HG03378 (cell line): ENCODE measurements around the gene AKAP6.
"Not testable (repeated sequence)": the region's sequence is repeated elsewhere in the genome, so short reads cannot be mapped to it uniquely, and the experiment has no call there.

ENCODE experiments used
- ATAC-seq: cut with Tn5 transposase; IDR thresholded peaks from one replicate; pipeline ENCODE4 v1.9.1; 2021; ENCODE audit warnings: mild to moderate bottlenecking, moderate library complexity; ENCODE audit not compliant: unreplicated experiment

Gene AKAP6

DNA sequence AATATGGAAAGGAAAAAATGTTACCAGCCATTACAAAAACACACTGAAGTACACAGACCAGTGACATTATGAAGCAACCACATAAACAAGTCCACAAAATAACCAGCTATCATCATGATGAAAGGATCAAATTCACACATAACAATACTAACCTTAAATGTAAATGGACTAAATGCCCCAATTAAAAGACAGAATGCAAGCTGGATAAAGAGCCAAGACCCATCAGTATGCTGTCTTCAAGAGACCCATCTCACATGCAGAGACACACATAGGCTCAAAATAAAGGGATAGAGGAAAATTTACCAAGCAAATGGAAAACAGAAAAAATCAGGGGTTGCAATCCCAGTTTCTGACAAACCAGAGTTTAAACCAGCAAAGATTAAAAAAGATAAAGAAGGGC, 463.9 kb downstream of the AKAP6 start:
- not testable (repeated sequence) for ATAC-seq

DNA sequence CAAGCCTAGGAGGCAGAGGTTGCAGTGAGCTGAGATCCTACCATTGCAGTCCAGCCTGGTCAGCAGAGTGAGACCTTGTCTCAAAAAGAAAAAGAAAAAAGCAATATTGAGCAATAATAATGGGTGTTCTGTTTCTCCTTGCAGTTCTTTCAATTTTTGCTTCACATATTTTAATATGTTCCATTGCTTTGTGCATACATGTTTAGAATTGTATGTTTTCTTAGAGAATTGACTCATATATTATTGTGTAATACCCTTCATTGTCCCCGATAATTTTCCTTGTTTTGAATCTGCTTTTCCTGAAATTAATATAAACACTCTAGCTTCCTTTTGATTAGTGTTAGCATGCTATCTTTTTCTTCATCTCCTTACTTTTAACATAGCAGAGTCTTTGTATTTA, 471.2 kb downstream of the AKAP6 start:
- ATAC-seq: no peak

DNA sequence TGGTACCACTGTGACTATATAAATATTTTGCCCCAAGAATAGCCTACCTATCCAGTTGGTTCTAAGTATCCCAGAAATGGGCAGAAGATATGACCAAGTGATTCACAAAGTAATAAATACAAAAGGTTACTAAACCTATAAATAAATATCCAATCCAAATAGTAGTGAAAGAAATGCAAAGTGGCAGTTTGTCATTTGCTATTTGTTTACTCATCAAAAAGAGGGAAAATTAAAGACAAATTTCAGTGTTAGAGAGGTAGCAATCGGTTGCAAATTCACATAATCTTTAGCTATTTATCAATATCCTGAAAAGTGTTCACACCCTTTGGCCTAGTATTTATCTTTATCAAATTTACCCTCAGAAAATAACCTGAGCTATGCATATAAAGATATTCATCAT, 473.2 kb downstream of the AKAP6 start:
- ATAC-seq: no peak

DNA sequence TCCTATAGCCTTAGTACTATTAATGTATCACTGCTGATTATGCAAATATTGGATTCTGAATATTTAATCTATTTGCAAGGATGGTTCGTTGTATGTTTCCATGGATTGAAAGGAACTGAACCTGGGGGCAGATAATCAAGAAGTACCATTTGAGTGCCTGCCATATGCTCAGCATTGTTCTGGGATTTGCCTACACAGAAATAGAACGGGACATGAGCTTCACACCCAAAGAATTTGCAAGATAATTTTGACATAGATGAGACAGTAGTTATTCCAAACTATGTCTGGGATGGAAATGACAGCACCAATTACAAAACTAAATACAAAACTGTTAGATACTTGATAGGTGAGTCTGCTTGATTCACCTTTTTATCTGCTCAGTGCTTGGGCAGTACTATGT, 476.9 kb downstream of the AKAP6 start:
- no peak for ATAC-seq

DNA sequence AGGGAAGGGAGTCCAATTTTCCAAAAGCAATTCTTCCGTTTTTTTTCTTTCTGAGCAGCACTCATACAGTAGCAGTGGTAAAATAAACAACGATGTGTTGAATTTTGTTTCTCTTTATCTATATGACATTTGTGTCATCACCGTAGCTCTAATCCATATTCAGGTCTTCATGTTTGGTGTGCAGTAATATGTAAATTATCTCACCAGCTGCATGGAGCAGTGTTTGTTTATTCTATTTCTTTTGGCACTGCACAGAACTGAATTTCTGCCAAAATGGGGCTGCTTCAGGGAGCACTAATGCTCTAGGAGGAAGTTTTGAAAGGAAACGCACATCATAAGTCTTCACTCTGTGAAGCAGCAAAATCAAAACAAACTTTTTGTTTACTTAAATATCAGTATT, 479.5 kb downstream of the AKAP6 start:
- no peak for ATAC-seq

DNA sequence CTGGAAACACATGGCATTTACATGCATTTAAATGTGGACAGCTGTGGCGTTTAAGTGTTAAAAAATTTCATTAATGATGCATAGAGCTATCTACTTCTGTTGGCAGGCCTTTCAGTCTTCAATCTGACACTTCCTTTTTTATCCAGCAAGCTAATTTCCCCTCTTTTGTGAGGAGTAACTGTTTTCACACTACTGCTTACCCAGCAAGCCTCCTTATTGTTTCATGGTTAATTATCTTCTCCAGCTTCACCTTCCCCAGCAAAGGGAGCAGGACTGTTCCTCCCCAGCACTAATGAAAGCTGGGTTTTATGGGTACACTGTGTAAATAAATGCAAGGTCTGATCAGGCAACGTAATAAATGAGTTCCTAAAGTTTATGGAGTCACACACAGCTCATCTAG, 480.2 kb downstream of the AKAP6 start:
- no peak for ATAC-seq

DNA sequence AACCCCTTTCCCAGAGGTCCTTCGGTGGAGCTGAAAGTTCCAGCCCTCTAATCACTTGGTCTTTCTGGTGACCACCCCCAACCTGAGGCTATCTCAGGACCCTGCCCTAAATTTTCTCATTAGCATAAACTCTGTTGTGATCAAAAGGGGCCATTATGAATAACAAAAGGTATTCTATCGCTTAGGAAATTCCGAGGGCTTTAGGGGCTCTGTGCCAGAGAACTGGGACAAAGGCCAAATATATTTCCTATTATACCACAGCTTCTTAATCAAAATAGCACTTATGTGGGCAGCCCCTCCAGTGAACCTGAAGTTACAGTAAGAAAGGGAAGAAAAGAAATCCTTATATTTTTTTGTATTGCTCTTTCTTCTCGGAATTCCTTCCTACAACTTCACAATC, 484.3 kb downstream of the AKAP6 start:
- no peak for ATAC-seq

DNA sequence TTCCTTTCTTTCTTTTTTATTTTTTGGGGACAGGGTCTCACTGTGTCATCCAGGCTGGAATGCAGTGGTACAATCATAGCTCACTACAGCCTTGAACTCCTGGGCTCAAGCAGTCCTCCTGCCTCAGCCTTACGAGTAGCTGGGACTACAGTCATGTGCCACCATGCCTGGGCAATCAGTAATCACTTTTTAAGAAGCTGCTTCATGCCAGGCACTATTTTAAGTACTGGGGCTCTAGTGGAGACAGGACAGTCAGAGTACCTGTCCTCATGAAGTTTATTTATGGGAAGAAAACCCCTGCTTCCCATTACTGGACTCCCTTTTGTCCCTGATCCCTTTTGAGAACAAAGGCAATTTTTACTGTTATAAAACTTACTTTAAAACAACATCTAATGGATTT, 485.6 kb downstream of the AKAP6 start:
- no peak for ATAC-seq

DNA sequence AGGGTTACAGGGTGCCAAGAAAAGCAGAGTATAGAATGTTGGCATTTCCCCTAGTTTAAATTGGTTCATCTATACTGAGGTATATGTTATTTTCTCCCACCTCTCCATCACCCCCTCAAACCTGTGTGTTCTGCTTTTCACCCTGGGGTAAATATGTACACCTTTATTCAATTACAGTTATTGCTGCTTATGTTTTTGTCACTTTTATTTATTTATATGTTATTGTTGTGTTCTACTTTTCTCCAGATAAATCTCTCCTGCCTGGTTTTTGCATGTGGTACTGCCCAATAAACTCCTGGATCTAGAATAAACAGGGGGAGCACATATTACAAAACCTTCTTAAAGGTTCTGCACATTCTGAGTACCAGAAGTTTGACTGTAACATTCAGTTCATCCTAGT, 487.5 kb downstream of the AKAP6 start:
- ATAC-seq: no peak

DNA sequence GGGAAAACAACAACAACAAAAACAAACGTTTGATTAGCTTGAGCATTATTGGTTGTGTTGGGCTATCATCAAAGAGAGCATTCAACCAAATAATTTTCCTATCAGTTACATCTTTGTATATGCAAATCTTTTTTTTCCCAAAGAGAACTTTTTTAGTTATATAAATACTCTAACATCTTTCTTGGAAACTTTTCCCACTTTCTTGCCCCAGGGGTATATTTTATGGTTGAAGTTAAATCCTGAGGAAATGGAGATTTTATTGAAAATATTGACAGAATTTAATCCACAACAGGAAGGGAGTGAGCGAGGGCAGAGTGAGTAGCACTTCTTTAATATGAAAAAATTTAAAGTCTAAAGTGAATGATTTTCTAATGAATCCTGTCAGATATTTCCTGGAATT, 488.7 kb downstream of the AKAP6 start:
- ATAC-seq: no peak

DNA sequence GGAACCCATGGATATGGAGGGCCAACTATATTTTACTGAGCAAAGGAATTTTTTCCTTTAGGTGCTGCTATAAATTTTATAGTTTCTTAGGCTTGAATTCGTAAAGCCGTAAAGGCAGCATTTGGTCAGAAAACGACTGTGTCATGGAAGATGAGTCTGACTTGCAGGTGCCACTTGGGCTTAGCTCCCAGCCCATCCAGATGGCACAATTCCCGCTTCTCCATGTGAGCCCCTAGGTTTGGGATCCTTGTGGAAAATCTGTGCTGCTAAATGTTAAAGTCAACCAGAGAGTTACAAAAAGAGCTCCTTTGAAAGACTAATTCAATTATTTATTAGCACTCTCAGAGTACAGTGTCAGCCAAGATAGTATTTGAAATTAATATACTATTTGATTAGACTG, 489.5 kb downstream of the AKAP6 start:
- no peak for ATAC-seq

DNA sequence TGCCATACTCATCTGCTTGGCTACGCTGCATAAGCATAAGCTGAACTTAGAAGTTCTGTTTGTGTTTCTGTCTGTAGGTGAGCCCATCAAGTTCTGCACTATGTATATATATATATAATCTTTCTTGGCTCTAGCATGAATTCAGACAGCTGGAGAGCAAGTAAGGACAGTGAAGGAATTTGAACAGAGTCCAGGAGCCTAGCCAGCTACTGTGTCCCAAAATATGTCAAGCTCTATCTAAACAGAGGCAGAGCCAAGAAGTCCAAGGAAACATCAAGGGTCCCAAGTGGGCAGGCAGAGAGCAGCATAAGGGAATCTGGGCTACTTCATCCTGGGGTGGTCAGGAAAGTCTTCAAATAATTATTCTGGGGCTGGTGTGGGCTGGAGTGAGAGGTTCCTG, 491.1 kb downstream of the AKAP6 start:
- no peak for ATAC-seq

DNA sequence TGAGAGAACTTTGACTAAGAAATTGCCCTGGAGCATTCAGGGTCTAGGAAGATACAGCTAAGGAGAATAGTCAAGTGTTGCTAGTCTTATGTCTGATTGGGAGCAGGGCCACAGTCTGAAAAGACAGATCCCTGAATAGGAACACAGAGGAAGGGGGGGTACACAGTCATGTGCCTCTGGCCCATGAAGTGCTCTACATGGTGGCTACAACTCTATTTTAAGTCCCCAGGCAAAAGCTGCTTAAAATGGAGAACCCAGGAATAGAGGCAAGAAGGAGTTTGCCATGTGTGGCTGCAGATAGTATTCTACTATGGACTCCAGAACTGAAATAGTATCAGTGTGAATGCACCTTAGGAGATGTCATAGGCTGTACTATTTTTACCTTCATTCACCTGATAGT, 491.6 kb downstream of the AKAP6 start:
- ATAC-seq: no peak

DNA sequence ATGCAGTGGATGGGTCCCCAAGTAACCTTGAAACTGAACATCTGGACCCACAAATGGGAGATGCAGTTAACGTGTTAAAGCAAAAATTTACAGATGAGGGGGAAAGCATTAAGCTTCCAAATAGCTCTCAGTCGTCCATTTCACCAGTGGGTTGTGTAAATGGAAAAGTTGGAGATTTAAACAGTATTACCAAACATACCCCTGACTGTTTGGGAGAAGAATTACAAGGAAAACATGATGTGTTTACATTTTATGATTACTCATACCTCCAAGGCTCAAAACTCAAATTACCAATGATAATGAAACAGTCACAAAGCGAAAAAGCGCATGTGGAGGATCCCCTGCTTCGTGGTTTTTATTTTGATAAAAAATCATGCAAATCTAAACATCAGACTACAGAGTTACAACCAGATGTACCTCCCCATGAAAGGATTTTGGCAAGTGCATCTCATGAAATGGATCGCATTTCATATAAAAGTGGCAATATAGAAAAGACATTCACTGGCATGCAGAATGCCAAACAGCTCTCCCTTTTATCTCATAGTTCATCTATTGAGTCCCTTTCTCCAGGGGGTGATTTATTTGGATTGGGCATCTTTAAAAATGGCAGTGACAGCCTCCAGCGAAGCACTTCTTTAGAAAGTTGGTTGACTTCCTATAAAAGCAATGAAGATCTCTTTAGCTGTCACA, 493.0 kb downstream of the AKAP6 start:
- ATAC-seq: no peak

DNA sequence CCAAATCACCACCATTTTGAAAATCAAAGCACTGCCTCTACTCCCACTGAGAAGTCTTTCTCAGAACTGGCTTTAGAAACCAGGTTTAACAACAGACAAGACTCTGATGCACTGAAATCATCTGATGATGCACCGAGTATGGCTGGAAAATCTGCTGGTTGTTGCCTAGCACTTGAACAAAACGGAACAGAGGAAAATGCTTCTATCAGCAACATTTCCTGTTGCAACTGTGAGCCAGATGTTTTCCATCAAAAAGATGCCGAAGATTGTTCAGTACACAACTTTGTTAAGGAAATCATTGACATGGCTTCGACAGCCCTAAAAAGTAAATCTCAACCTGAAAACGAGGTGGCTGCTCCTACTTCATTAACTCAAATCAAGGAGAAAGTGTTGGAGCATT, 494.6 kb downstream of the AKAP6 start:
- ATAC-seq: no peak

DNA sequence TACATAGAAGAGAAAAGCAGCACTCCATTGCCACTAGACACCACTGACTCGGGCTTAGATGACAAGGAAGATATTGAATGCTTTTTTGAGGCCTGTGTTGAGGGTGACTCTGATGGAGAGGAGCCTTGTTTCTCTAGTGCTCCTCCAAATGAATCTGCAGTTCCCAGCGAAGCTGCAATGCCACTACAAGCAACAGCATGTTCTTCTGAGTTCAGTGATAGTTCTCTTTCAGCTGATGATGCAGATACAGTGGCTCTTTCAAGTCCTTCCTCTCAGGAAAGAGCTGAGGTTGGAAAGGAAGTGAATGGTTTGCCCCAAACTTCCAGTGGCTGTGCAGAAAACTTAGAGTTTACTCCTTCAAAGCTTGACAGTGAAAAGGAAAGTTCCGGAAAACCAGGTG, 495.1 kb downstream of the AKAP6 start:
- no peak for ATAC-seq

DNA sequence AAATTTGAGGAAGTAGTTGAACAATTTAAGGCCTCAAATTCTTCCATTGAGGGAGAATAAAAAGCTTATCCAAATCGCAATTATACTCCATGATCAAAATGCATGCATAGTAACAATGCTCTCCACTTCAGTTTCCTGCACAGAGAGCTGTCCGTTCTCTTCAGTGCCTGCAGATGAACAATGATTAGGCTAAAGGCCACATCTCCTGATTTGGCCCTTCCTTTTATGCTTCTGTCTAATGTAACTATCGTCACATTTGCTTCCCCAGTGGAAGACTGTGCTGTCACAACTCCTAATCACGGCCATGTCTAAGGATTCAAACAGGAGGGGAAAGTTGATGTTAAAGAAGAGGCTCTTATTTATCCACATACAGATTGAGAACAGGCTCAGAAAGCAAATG, 496.0 kb downstream of the AKAP6 start:
- no peak for ATAC-seq

DNA sequence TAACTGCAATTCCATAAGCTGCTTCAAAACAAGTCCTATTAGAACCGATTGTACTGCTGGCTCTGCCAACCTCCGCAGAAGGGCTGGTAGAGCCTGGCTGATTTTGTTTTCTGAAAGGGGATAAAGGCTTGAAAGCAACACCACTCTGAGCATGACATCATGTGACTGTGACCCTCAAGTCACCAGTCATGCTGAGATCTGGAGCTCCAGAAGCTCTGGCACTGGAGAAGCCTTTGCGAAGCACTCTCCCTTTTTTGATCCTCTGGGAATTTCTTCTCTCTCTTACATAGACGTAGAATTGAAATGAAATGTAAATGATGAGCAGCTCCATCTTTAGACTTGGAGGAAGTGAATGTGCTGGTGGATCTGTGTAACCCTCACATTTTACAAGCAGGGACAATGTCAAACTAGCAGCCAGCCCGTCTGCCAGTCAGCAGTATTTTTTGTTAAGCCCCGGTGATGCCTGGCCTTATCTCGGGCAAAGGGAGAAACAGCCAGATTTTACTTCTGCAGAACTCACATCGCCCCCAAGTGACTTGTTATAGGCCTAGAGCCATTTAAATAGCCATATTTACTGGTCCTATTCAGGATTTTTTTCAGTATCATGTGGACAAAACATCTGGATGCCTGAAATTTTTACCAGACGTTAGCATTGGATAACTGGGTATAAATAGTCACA, 497.4 kb downstream of the AKAP6 start:
- no peak for ATAC-seq

DNA sequence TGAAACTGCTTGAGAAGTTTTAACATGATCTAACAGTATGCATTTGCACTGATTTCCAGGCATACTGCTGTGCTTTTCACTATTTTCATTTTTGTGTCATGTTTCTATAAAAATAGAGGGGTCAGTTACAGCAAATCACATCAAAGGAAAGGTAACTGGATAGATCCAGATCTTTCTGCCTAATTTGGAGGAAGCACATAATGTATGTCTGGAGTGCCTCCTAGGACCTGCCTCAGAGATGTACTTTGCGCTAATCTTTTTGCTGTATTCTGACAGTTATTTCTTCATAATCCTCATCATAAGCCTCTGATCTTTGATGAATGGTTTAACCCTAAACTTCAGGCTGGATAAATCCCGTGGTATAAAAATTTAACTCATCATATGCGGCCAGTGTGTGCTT, 498.4 kb downstream of the AKAP6 start:
- ATAC-seq: no peak

DNA sequence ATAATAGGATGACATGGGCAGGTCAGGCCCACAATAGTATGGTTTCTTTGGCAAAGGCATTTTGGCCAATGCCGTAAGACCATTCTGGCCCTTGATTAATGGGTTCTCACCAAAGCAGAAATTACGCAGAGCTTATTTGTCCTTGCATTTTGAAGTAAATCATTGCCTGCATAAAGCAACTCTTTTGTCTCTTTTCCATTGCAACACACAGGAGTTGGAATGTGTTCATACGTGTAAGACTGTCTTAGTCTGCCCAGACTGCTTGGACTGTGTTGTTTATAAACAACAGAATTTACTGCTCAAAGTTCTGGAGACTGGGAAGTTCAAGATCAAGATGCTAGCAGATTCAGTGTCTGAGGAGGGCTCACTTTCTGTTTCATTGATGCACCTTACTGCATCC, 506.8 kb downstream of the AKAP6 start:
- ATAC-seq: no peak

DNA sequence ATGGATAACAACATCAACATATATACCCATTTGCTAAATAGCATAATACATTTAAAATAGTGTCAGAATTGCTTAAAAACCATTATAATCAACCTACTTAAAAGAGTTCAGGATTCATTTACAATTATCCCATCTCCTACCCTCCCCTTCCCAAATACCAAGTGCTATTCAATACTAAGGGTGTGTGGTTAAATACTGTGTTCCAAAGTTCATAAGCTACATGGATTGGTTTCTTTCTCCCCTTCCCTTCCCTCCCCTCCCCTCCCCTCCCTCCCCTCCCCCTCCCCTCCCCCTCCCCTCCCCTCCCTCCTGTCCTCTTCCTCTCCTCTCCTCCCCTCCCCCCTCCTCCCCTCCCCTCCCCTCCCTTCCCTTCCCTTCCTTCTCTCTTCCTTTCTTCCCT, 512.6 kb downstream of the AKAP6 start:
- no peak for ATAC-seq

DNA sequence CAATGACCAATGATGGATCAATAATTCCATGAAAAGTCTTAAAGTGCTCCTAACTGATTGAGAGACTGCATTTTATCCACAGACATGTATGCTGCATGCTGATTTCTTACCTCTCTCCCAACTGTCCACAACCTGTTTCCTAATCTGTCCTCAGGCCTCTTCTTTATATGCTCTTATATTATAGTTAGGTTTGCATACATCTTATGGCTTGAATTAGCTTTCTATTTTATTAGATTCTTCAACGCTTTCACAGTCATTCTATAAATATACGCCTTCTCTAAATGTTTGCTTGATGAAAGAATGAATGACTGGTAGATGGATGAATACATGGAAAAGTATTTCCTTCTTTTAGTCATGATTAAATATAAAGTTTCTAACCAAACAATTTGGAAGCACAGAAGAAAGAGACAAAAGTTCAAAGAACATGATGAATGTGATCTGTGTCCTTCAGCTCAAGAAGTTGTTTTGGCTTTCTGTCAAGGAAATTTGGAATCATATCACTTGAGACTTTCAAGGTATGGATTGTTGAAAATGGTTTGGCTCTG, 517.8 kb downstream of the AKAP6 start:
- ATAC-seq: no peak

DNA sequence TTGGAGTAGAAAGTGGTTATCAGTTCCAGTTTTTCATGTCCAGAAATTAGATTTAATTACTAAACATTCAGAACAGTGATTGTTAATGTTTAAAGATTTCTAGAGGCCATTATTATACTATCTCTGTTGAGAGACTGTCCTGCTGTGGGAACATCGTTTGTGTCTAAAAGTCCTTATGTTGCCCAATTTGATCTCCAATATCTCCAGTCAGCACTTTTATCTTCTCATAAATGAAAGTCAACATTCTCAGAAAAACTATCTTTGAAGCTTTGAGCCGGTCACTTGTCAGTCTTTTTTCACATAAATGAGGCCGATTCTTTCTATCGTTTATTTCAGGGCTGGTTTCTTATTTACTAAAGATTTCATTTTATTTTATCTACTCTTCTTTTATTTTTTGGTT, 518.8 kb downstream of the AKAP6 start:
- ATAC-seq: no peak
